Astrocyte (in vitro differentiated cells and primary cell): ENCODE measurements around the gene IFRD1. TPM values are rescaled to one million over a fixed set of nuclear protein-coding genes. Genes with fewer than 3 reads are reported as not detected.

Source experiments
- DNase-seq: peaks from one replicate; pipeline ENCODE4 v3.0.0-alpha.2; 2010; ENCODE audit warnings: low read depth
- FAIRE-seq: peaks from 2 replicates; lab custom pipeline; 2011; peaks lifted over from hg19 to GRCh38; lab: Jason Lieb, UNC
- H2AFZ ChIP-seq: 2 replicates; pipeline ENCODE4 v1.6.0; 2012; ENCODE audit warnings: low read depth, low read length, inconsistent platforms
- H3K27ac ChIP-seq: 2 replicates; pipeline ENCODE4 v1.5.1; 2011; ENCODE audit warnings: low read depth, low read length, inconsistent platforms
- H3K27me3 ChIP-seq: 2 replicates; pipeline ENCODE4 v1.6.0; 2011; ENCODE audit warnings: low read length, inconsistent platforms; ENCODE audit not compliant: insufficient read depth
- H3K36me3 ChIP-seq: 2 replicates; pipeline ENCODE4 v1.5.1; 2011; ENCODE audit warnings: low read length, inconsistent platforms; ENCODE audit not compliant: insufficient read depth
- H3K4me1 ChIP-seq: 2 replicates; pipeline ENCODE4 v1.5.1; 2011; ENCODE audit warnings: low read length, inconsistent platforms; ENCODE audit not compliant: insufficient read depth
- H3K4me2 ChIP-seq: 2 replicates; pipeline ENCODE4 v1.6.0; 2012; ENCODE audit warnings: low read length, inconsistent platforms
- H3K4me3 ChIP-seq: 2 replicates; pipeline ENCODE4 v1.5.1; 2011; ENCODE audit warnings: low read depth, mild to moderate bottlenecking, low read length, inconsistent platforms; ENCODE audit not compliant: insufficient read depth
- H3K79me2 ChIP-seq: 2 replicates; pipeline ENCODE4 v1.6.0; 2012; ENCODE audit warnings: mild to moderate bottlenecking, low read length, inconsistent platforms; ENCODE audit not compliant: insufficient read depth
- H3K9ac ChIP-seq: 2 replicates; pipeline ENCODE4 v1.6.0; 2012; ENCODE audit warnings: mild to moderate bottlenecking, low read length, inconsistent platforms
- H3K9me3 ChIP-seq: 2 replicates; pipeline ENCODE4 v1.5.1; 2012; ENCODE audit warnings: low read depth, mild to moderate bottlenecking, low read length, inconsistent platforms; ENCODE audit not compliant: insufficient read depth
- H4K20me1 ChIP-seq: 2 replicates; pipeline ENCODE4 v1.6.0; 2012; ENCODE audit warnings: low read length, inconsistent platforms; ENCODE audit not compliant: insufficient read depth
- H3K27ac Mint-ChIP-seq: one replicate; pipeline ENCODE4 v1.8.0; 2021; ENCODE audit warnings: mild to moderate bottlenecking, mixed read lengths; ENCODE audit not compliant: unreplicated experiment
- H3K27me3 Mint-ChIP-seq: one replicate; pipeline ENCODE4 v1.8.0; 2021; ENCODE audit warnings: low read depth, mixed read lengths; ENCODE audit not compliant: unreplicated experiment
- H3K36me3 Mint-ChIP-seq: one replicate; pipeline ENCODE4 v1.8.0; 2021; ENCODE audit warnings: low read depth, mixed read lengths; ENCODE audit not compliant: unreplicated experiment
- H3K4me1 Mint-ChIP-seq: one replicate; pipeline ENCODE4 v1.8.0; 2021; ENCODE audit warnings: low read depth, mixed read lengths; ENCODE audit not compliant: unreplicated experiment
- H3K4me3 Mint-ChIP-seq: one replicate; pipeline ENCODE4 v1.8.0; 2021; ENCODE audit warnings: mild to moderate bottlenecking, moderate library complexity, mixed read lengths; ENCODE audit not compliant: unreplicated experiment
- H3K9me3 Mint-ChIP-seq: one replicate; pipeline ENCODE4 v1.8.0; 2021; ENCODE audit warnings: mild to moderate bottlenecking, mixed read lengths; ENCODE audit not compliant: unreplicated experiment
- EZH2 ChIP-seq: IDR thresholded peaks from 2 replicates; pipeline ENCODE4 v1.6.1; 2012; ENCODE audit warnings: mild to moderate bottlenecking, low read length, inconsistent platforms; ENCODE audit not compliant: insufficient read depth
- total RNA-seq: library from RNA; stranded (reverse); gene quantifications from 2 replicates; pipeline ENCODE4 v1.2.1, GENCODE V29; 2021
- TF ChIP-seq, protein P1 (sequence below): IDR thresholded peaks from 2 replicates; pipeline ENCODE4 v1.5.1; 2011; ENCODE audit warnings: low read depth, mild to moderate bottlenecking, inconsistent platforms, low read length, moderate library complexity; ENCODE audit not compliant: insufficient read depth

Gene IFRD1
- total RNA-seq, 1 donor from 2014 or later, result 101 TPM

GRCh38 chr7:112459645-112460044 lies 9.4 kb downstream of the IFRD1 start:
- H3K36me3 Mint-ChIP-seq, result peaks cover 20% of the 10 kb centered on the region
- peaks cover 65% of the 10 kb centered on the region for H3K36me3 ChIP-seq
- no peaks in the 10 kb centered on the region for H3K9me3 ChIP-seq
- no peaks in the 10 kb centered on the region for H3K27me3 Mint-ChIP-seq
- H3K4me1 ChIP-seq, result no peaks in the 10 kb centered on the region
- H3K4me3 Mint-ChIP-seq, result no peak overlapping the region
- no peak overlapping the region for H3K27ac ChIP-seq
- peaks cover 56% of the 10 kb centered on the region for H3K79me2 ChIP-seq
- no peaks in the 10 kb centered on the region for H3K9me3 Mint-ChIP-seq
- H3K27ac Mint-ChIP-seq, result no peak overlapping the region
- no peak overlapping the region for H3K9ac ChIP-seq
- no peak overlapping the region for H2AFZ ChIP-seq
- TF ChIP-seq EZH2, result no peak
- TF ChIP-seq, protein P1, sequence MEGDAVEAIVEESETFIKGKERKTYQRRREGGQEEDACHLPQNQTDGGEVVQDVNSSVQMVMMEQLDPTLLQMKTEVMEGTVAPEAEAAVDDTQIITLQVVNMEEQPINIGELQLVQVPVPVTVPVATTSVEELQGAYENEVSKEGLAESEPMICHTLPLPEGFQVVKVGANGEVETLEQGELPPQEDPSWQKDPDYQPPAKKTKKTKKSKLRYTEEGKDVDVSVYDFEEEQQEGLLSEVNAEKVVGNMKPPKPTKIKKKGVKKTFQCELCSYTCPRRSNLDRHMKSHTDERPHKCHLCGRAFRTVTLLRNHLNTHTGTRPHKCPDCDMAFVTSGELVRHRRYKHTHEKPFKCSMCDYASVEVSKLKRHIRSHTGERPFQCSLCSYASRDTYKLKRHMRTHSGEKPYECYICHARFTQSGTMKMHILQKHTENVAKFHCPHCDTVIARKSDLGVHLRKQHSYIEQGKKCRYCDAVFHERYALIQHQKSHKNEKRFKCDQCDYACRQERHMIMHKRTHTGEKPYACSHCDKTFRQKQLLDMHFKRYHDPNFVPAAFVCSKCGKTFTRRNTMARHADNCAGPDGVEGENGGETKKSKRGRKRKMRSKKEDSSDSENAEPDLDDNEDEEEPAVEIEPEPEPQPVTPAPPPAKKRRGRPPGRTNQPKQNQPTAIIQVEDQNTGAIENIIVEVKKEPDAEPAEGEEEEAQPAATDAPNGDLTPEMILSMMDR, result no peak
- FAIRE-seq, result no peak
- DNase-seq, result no peak
- peaks cover 61% of the 10 kb centered on the region for H4K20me1 ChIP-seq
- H3K4me3 ChIP-seq, result no peak overlapping the region
- peaks cover 3% of the 10 kb centered on the region for H3K4me1 Mint-ChIP-seq
- no peaks in the 10 kb centered on the region for H3K27me3 ChIP-seq
- no peak overlapping the region for H3K4me2 ChIP-seq

DNA sequence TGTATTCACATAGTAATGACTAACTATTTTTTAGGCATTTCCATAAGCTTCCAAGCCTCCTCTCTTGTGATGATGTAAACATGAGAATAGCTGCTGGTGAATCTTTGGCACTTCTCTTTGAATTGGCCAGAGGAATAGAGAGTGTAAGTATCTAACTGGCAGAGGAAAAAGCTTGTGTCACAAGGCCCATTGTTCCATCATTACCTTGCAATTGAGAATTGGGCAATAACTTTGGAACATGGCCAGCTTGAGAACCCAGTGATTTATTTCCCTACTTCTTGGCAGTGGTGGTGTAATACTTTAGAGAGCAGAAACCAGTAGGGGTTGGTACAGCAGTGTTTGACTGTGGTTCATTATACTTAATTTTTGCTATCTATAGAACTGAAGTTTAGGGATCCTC lies 12.0 kb downstream of the IFRD1 start:
- Mint-ChIP-seq H3K4me3 (no peak overlapping the region), H3K9me3 (no peaks in the 10 kb centered on the region), H3K36me3 (peaks cover 16% of the 10 kb centered on the region), H3K27ac (no peak overlapping the region), H3K4me1 (peaks cover 3% of the 10 kb centered on the region), H3K27me3 (no peaks in the 10 kb centered on the region)
- peaks cover 53% of the 10 kb centered on the region for H3K79me2 ChIP-seq
- H4K20me1 ChIP-seq, result peaks cover 58% of the 10 kb centered on the region
- no peaks in the 10 kb centered on the region for H3K9me3 ChIP-seq
- peaks cover 72% of the 10 kb centered on the region for H3K36me3 ChIP-seq
- peak; percentile 74 for DNase-seq
- no peak overlapping the region for H2AFZ ChIP-seq
- no peak overlapping the region for H3K27ac ChIP-seq
- no peak overlapping the region for H3K4me2 ChIP-seq
- H3K4me3 ChIP-seq, result no peak overlapping the region
- no peak for FAIRE-seq
- no peak for TF ChIP-seq EZH2
- TF ChIP-seq, protein P1, result no peak
- no peaks in the 10 kb centered on the region for H3K27me3 ChIP-seq
- no peaks in the 10 kb centered on the region for H3K4me1 ChIP-seq
- H3K9ac ChIP-seq, result no peak overlapping the region

- FAIRE-seq, result no peak
- Mint-ChIP-seq H3K27me3 (no peaks in the 10 kb centered on the region), H3K4me1 (peaks cover 1% of the 10 kb centered on the region), H3K27ac (no peak overlapping the region), H3K4me3 (no peak overlapping the region), H3K9me3 (no peaks in the 10 kb centered on the region), H3K36me3 (peaks cover 25% of the 10 kb centered on the region)
- DNase-seq, result no peak
- Histone ChIP-seq H3K9ac (no peak overlapping the region), H3K79me2 (peaks cover 79% of the 10 kb centered on the region), H3K4me2 (no peak overlapping the region), H3K36me3 (peaks cover 80% of the 10 kb centered on the region), H4K20me1 (peaks cover 78% of the 10 kb centered on the region), H2AFZ (no peak overlapping the region), H3K4me1 (no peaks in the 10 kb centered on the region), H3K27ac (no peak overlapping the region), H3K4me3 (no peak overlapping the region), H3K9me3 (no peaks in the 10 kb centered on the region), H3K27me3 (no peaks in the 10 kb centered on the region)
- TF ChIP-seq, protein P1, result no peak
- TF ChIP-seq EZH2, result no peak
Measured at GRCh38 chr7:112467867-112468266, 17.6 kb downstream of the IFRD1 start.
